GM21515 (cell line): ENCODE data around the gene RANGRF.
A peak's percentile ranks its signal among the peaks of the same experiment; 100 is the strongest.

Source experiments
- ATAC-seq: cut with Tn5 transposase; IDR thresholded peaks from one replicate; pipeline ENCODE4 v1.9.1; 2021; ENCODE audit not compliant: unreplicated experiment

Gene RANGRF

GRCh38 chr17:8273884-8274444, 14.5 kb upstream of the RANGRF start:
- no peak for ATAC-seq

- ATAC-seq = no peak
Measured at GRCh38 chr17:8274816-8275215, 13.7 kb upstream of the RANGRF start.

GRCh38 chr17:8275421-8276290, 12.8 kb upstream of the RANGRF start:
- no peak for ATAC-seq

GRCh38 chr17:8277317-8277716, 11.2 kb upstream of the RANGRF start:
- no peak for ATAC-seq

GRCh38 chr17:8282345-8282744, 6.1 kb upstream of the RANGRF start:
- no peak for ATAC-seq

GRCh38 chr17:8283356-8283755, 5.1 kb upstream of the RANGRF start:
- no peak for ATAC-seq

- ATAC-seq = no peak
Measured at GRCh38 chr17:8284126-8284525, 4.3 kb upstream of the RANGRF start.

GRCh38 chr17:8285270-8286181, 2.9 kb upstream of the RANGRF start:
- ATAC-seq = no peak

GRCh38 chr17:8287651-8288335, 677 bp upstream of the RANGRF start:
- no peak for ATAC-seq

- peak; percentile 56 for ATAC-seq
Measured at GRCh38 chr17:8289103-8289397, 580 bp downstream of the RANGRF start.

- ATAC-seq = no peak
Measured at GRCh38 chr17:8290043-8290442, 1.6 kb downstream of the RANGRF start.

- ATAC-seq = no peak
Measured at GRCh38 chr17:8292639-8293395, 4.3 kb downstream of the RANGRF start.

- ATAC-seq = no peak
Measured at GRCh38 chr17:8294361-8294760, 5.9 kb downstream of the RANGRF start.

GRCh38 chr17:8294814-8295316, 6.4 kb downstream of the RANGRF start:
- no peak for ATAC-seq

GRCh38 chr17:8300226-8300625, 11.8 kb downstream of the RANGRF start:
- ATAC-seq = no peak

- ATAC-seq = no peak
Measured at GRCh38 chr17:8300627-8301242, 12.3 kb downstream of the RANGRF start.

GRCh38 chr17:8310601-8311123, 22.2 kb downstream of the RANGRF start:
- ATAC-seq = no peak

- ATAC-seq = no peak
Measured at GRCh38 chr17:8311131-8311790, 22.8 kb downstream of the RANGRF start.

- ATAC-seq = no peak
Measured at GRCh38 chr17:8312251-8312650, 23.8 kb downstream of the RANGRF start.
